H9 (cell line): ENCODE data around the gene POLE3. TPM values are rescaled to one million over a fixed set of nuclear protein-coding genes. Genes with fewer than 3 reads are reported as not detected.

Experiments
- DNase-seq: peaks from one replicate; pipeline ENCODE4 v3.0.0-alpha.2; 2017
- H2AFZ ChIP-seq: one replicate; pipeline ENCODE4 v1.6.1; 2013; ENCODE audit warnings: mild to moderate bottlenecking, low read length, control low read depth, moderate library complexity
- H2AK5ac ChIP-seq: 2 replicates; pipeline ENCODE4 v1.6.1; 2013; ENCODE audit warnings: low read length, control low read depth, mixed read lengths; ENCODE audit not compliant: insufficient read length
- H2BK120ac ChIP-seq: one replicate; pipeline ENCODE4 v1.6.1; 2013; ENCODE audit warnings: low read depth, mild to moderate bottlenecking, low read length, control low read depth, inconsistent platforms; ENCODE audit not compliant: poor library complexity, severe bottlenecking
- H2BK12ac ChIP-seq: 2 replicates; pipeline ENCODE4 v1.6.1; 2013; ENCODE audit warnings: low read length, control low read depth, mixed read lengths, low read depth; ENCODE audit not compliant: insufficient read length
- H2BK15ac ChIP-seq: 2 replicates; pipeline ENCODE4 v1.6.1; 2013; ENCODE audit warnings: low read depth, low read length, control low read depth
- H2BK20ac ChIP-seq: one replicate; pipeline ENCODE4 v1.6.1; 2013; ENCODE audit warnings: low read depth, mild to moderate bottlenecking, low read length, control low read depth, inconsistent platforms; ENCODE audit not compliant: poor library complexity, severe bottlenecking
- H2BK5ac ChIP-seq: 2 replicates; pipeline ENCODE4 v1.6.1; 2013; ENCODE audit warnings: low read length, control low read depth, mixed read lengths; ENCODE audit not compliant: insufficient read length
- H3K14ac ChIP-seq: 2 replicates; pipeline ENCODE4 v1.6.1; 2013; ENCODE audit warnings: low read length, control low read depth; ENCODE audit not compliant: insufficient read depth
- H3K18ac ChIP-seq: 2 replicates; pipeline ENCODE4 v1.6.1; 2013; ENCODE audit warnings: low read depth, mild to moderate bottlenecking, mixed read lengths, low read length, control low read depth; ENCODE audit not compliant: insufficient read length
- H3K23ac ChIP-seq: 2 replicates; pipeline ENCODE4 v1.6.1; 2013; ENCODE audit warnings: low read length, control low read depth, mixed read lengths, low read depth; ENCODE audit not compliant: insufficient read length
- H3K23me2 ChIP-seq: 2 replicates; pipeline ENCODE4 v1.6.1; 2013; ENCODE audit warnings: low read depth, mild to moderate bottlenecking, mixed read lengths, low read length, control low read depth; ENCODE audit not compliant: insufficient read length, poor library complexity, severe bottlenecking
- H3K27ac ChIP-seq: 2 replicates; pipeline ENCODE4 v1.5.1; 2013; ENCODE audit warnings: low read length, control low read depth, mixed read lengths, low read depth; ENCODE audit not compliant: insufficient read length
- H3K27me3 ChIP-seq: 2 replicates; pipeline ENCODE4 v1.6.1; 2013; ENCODE audit warnings: low read length, control low read depth, inconsistent platforms; ENCODE audit not compliant: insufficient read depth
- H3K4ac ChIP-seq: 2 replicates; pipeline ENCODE4 v1.6.1; 2013; ENCODE audit warnings: low read depth, mild to moderate bottlenecking, control low read depth, inconsistent platforms, low read length, moderate library complexity
- H3K4me1 ChIP-seq: 2 replicates; pipeline ENCODE4 v1.6.1; 2013; ENCODE audit warnings: low read length, control low read depth, inconsistent platforms; ENCODE audit not compliant: insufficient read depth
- H3K4me2 ChIP-seq: 2 replicates; pipeline ENCODE4 v1.6.1; 2013; ENCODE audit warnings: low read length, control low read depth, mixed read lengths; ENCODE audit not compliant: insufficient read length, insufficient read depth
- H3K56ac ChIP-seq: 2 replicates; pipeline ENCODE4 v1.6.1; 2013; ENCODE audit warnings: low read depth, mild to moderate bottlenecking, mixed read lengths, low read length, control low read depth; ENCODE audit not compliant: insufficient read length
- H3K79me1 ChIP-seq: 2 replicates; pipeline ENCODE4 v1.6.1; 2013; ENCODE audit warnings: low read depth, mild to moderate bottlenecking, moderate library complexity, low read length, control low read depth, inconsistent platforms; ENCODE audit not compliant: insufficient read depth, poor library complexity, severe bottlenecking
- H3K79me2 ChIP-seq: 2 replicates; pipeline ENCODE4 v1.6.1; 2013; ENCODE audit warnings: low read length, control low read depth, inconsistent platforms; ENCODE audit not compliant: insufficient read depth
- H3K9ac ChIP-seq: 2 replicates; pipeline ENCODE4 v1.6.1; 2013; ENCODE audit warnings: low read length, control low read depth, mixed read lengths; ENCODE audit not compliant: insufficient read length; ENCODE audit errors: extremely low read depth
- H3K9me3 ChIP-seq: one replicate; pipeline ENCODE4 v1.6.1; 2013; ENCODE audit warnings: low read depth, low read length, inconsistent platforms; ENCODE audit not compliant: control insufficient read depth
- H3T11ph ChIP-seq: one replicate; pipeline ENCODE4 v1.6.1; 2013; ENCODE audit warnings: mild to moderate bottlenecking, low read length, control low read depth, inconsistent platforms
- H4K20me1 ChIP-seq: one replicate; pipeline ENCODE4 v1.6.1; 2013; ENCODE audit not compliant: control insufficient read depth, insufficient read length, insufficient read depth
- H4K5ac ChIP-seq: 2 replicates; pipeline ENCODE4 v1.6.1; 2013; ENCODE audit warnings: low read depth, mild to moderate bottlenecking, mixed read lengths, low read length, control low read depth; ENCODE audit not compliant: insufficient read length
- H4K8ac ChIP-seq: replicated peaks from 2 replicates; pipeline ENCODE4 v1.6.1; 2013; ENCODE audit warnings: low read length, control low read depth, mixed read lengths, low read depth; ENCODE audit not compliant: insufficient read length
- H4K91ac ChIP-seq: 2 replicates; pipeline ENCODE4 v1.6.1; 2013; ENCODE audit warnings: low read depth, mild to moderate bottlenecking, moderate library complexity, mixed read lengths, low read length, control low read depth; ENCODE audit not compliant: insufficient read length
- H3K27ac Mint-ChIP-seq, 3 experiments: 2 replicates in 2 of 3; 3 replicates in 1 of 3; pipeline ENCODE4 v1.8.0; 2020 to 2021; ENCODE audit warnings: mixed read lengths in 3 of 3, mild to moderate bottlenecking in 1 of 3, moderate library complexity in 1 of 3
- H3K27me3 Mint-ChIP-seq: 2 replicates; pipeline ENCODE4 v1.8.0; 2021; ENCODE audit warnings: low read depth, mild to moderate bottlenecking, moderate library complexity, mixed read lengths
- H3K36me3 Mint-ChIP-seq, 3 experiments: 2 replicates in 2 of 3; 3 replicates in 1 of 3; pipeline ENCODE4 v1.8.0; 2020 to 2021; ENCODE audit warnings: low read depth in 3 of 3, mixed read lengths in 3 of 3; ENCODE audit not compliant: insufficient read depth in 1 of 3
- H3K4me1 Mint-ChIP-seq, 2 experiments: 2 replicates each; pipeline ENCODE4 v1.8.0; 2020; ENCODE audit warnings: mixed read lengths in 2 of 2
- H3K4me3 Mint-ChIP-seq, 2 experiments: 2 replicates in 1 of 2; 3 replicates in 1 of 2; pipeline ENCODE4 v1.8.0; 2020 to 2021; ENCODE audit warnings: mild to moderate bottlenecking in 2 of 2, mixed read lengths in 2 of 2, moderate library complexity in 1 of 2
- H3K9me3 Mint-ChIP-seq, 2 experiments: 2 replicates in 1 of 2; 3 replicates in 1 of 2; pipeline ENCODE4 v1.8.0; 2020; ENCODE audit warnings: mild to moderate bottlenecking in 2 of 2, mixed read lengths in 2 of 2, moderate library complexity in 1 of 2
- WGBS: extraction: QIAGEN DNeasy Blood & Tissue Kit; methylation state at CpG from one replicate; pipeline ENCODE4 v1.1.7; 2013; ENCODE audit warnings: missing lambda C conversion rate, low lambda C conversion rate, mixed read lengths; ENCODE audit not compliant: insufficient read length; ENCODE audit errors: extremely low coverage; 5-methylcytosine and 5-hydroxymethylcytosine counted together
- total RNA-seq: library from RNA; stranded (reverse); gene quantifications from 2 replicates; pipeline ENCODE4 v1.2.1, GENCODE V29; 2021
- TF ChIP-seq, protein P1 (sequence below): fragments of 200-600 bp; sonication (generic); conservative IDR thresholded peaks from 3 replicates; pipeline ENCODE4 v1.8.0; 2021; ENCODE audit warnings: antibody characterized with exemption, mild to moderate bottlenecking

POLE3 gene
- total RNA-seq, 1 experiment from 2014 or later, result 82.4 TPM

DNA sequence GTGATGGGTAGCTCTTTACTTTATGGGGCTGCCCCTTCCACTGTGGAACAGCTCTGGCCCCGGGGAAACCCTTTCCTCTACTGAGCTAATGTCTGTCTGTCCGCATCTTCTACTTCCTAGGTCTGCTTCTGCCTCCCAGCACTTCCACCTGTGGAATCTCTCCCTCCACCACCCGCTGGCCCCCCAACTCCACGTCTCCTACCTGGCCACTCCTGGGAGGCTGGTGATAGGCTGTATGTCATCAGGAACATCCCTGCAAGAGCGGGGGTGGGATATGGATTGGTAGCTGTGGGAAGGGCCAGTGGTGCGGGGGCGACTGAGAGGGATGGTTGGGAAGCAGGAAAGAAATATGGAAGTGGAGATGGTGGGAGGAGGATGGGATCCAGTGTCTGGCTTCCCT lies 18.6 kb downstream of the POLE3 start:
- no peak overlapping the region for H2AK5ac ChIP-seq
- no peaks in the 10 kb centered on the region for H4K20me1 ChIP-seq
- no peaks in the 10 kb centered on the region for H3K79me2 ChIP-seq
- no peaks in the 10 kb centered on the region for H3K4me1 Mint-ChIP-seq
- no peak overlapping the region for H2AFZ ChIP-seq
- TF ChIP-seq, protein P1, sequence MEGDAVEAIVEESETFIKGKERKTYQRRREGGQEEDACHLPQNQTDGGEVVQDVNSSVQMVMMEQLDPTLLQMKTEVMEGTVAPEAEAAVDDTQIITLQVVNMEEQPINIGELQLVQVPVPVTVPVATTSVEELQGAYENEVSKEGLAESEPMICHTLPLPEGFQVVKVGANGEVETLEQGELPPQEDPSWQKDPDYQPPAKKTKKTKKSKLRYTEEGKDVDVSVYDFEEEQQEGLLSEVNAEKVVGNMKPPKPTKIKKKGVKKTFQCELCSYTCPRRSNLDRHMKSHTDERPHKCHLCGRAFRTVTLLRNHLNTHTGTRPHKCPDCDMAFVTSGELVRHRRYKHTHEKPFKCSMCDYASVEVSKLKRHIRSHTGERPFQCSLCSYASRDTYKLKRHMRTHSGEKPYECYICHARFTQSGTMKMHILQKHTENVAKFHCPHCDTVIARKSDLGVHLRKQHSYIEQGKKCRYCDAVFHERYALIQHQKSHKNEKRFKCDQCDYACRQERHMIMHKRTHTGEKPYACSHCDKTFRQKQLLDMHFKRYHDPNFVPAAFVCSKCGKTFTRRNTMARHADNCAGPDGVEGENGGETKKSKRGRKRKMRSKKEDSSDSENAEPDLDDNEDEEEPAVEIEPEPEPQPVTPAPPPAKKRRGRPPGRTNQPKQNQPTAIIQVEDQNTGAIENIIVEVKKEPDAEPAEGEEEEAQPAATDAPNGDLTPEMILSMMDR, result no peak
- no peak overlapping the region for H2BK20ac ChIP-seq
- H3T11ph ChIP-seq, result no peak overlapping the region
- H3K27ac Mint-ChIP-seq, result no peak overlapping the region
- H3K23ac ChIP-seq, result no peak overlapping the region
- H4K91ac ChIP-seq, result no peak overlapping the region
- H3K4me1 ChIP-seq, result no peaks in the 10 kb centered on the region
- no peaks in the 10 kb centered on the region for H3K9me3 Mint-ChIP-seq
- peaks cover 3 to 45% (median 36%) of the 10 kb centered on the region in 3 experiments; a peak in 5 of 7 replicates for H3K36me3 Mint-ChIP-seq
- no peak overlapping the region for H4K5ac ChIP-seq
- H3K56ac ChIP-seq, result no peak overlapping the region
- WGBS, result no CpG with 5 or more reads among the region's 7 CpGs
- H2BK15ac ChIP-seq, result no peak overlapping the region
- no peaks in the 10 kb centered on the region for H3K23me2 ChIP-seq
- H3K18ac ChIP-seq, result no peak overlapping the region
- no peak overlapping the region for H2BK5ac ChIP-seq
- no peaks in the 10 kb centered on the region for H3K27me3 Mint-ChIP-seq
- no peak overlapping the region for H3K4me3 Mint-ChIP-seq
- H3K4ac ChIP-seq, result no peak overlapping the region
- no peak overlapping the region for H3K4me2 ChIP-seq
- no peaks in the 10 kb centered on the region for H3K27me3 ChIP-seq
- no peak overlapping the region for H2BK120ac ChIP-seq
- H3K9ac ChIP-seq, result no peak overlapping the region
- no peaks in the 10 kb centered on the region for H3K9me3 ChIP-seq
- H3K79me1 ChIP-seq, result no peaks in the 10 kb centered on the region
- no peak overlapping the region for H2BK12ac ChIP-seq
- H3K14ac ChIP-seq, result no peak overlapping the region
- DNase-seq, result no peak
- H4K8ac ChIP-seq, result no peak overlapping the region
- no peak overlapping the region for H3K27ac ChIP-seq
